Measurements from ENCODE around the gene OR2AG2. TPM values are rescaled to one million over a fixed set of nuclear protein-coding genes. Genes with fewer than 3 reads are reported as not detected.

OR2AG2 gene
- total RNA-seq, 4 donors from 2014 or later: not detected

DNA sequence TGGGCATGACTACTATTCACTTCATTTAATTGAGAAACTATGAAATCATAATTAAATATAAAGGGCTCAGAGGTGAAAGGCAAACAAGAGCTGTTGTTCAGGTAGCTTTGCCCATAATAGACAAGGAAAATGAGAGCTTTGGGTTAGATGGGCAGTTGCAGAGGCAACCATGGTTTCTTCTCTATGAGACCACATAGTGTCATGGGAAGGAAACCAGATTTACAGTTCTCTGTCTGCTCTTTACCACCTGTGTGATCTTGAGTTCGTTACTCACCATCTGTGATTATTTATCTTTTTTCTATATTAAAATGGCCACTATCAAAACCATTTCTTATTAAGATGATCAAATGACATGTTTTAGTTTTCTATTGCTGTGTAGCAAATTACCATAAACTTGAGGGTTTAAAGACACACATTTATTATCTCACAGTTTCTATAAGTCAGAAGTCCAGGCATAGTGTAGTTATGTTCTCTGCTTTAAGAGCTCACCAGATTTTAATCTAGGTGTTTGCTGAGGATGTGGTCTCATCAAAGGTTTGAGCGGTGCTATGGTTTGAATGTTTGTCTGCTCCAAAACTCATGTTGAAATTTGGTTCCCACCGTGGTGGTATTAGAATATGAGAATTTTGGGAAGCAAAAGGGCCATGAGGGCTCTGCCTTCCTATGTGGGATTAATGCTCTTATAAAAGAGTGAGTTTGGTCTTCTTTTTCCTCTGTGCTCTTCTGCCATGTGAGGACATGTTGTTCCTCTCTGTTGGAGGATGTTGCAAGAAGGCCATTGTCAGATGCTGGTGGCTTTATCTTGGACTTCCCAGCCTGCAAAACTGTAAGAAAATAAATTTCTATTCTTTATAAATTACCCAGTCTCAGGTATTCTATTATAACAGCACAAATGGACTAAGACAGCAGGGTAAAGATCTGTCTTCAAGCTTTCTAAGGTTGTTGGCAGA, 38.2 kb downstream of the OR2AG2 start:
- DNase-seq (ENCODE audit: low spot score): no peak
- TF ChIP-seq, protein P1, sequence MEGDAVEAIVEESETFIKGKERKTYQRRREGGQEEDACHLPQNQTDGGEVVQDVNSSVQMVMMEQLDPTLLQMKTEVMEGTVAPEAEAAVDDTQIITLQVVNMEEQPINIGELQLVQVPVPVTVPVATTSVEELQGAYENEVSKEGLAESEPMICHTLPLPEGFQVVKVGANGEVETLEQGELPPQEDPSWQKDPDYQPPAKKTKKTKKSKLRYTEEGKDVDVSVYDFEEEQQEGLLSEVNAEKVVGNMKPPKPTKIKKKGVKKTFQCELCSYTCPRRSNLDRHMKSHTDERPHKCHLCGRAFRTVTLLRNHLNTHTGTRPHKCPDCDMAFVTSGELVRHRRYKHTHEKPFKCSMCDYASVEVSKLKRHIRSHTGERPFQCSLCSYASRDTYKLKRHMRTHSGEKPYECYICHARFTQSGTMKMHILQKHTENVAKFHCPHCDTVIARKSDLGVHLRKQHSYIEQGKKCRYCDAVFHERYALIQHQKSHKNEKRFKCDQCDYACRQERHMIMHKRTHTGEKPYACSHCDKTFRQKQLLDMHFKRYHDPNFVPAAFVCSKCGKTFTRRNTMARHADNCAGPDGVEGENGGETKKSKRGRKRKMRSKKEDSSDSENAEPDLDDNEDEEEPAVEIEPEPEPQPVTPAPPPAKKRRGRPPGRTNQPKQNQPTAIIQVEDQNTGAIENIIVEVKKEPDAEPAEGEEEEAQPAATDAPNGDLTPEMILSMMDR (IDR thresholded peaks at IDR 0.05): no peak
- ATAC-seq (ENCODE audit: low FRiP score): no peak

GRCh38 chr11:6727971-6728760, 43.6 kb downstream of the OR2AG2 start:
- no peak for DNase-seq (ENCODE audit: low spot score)
- no peak for ATAC-seq (ENCODE audit: low FRiP score)
- TF ChIP-seq, protein P1 (IDR thresholded peaks at IDR 0.05): no peak

DNA sequence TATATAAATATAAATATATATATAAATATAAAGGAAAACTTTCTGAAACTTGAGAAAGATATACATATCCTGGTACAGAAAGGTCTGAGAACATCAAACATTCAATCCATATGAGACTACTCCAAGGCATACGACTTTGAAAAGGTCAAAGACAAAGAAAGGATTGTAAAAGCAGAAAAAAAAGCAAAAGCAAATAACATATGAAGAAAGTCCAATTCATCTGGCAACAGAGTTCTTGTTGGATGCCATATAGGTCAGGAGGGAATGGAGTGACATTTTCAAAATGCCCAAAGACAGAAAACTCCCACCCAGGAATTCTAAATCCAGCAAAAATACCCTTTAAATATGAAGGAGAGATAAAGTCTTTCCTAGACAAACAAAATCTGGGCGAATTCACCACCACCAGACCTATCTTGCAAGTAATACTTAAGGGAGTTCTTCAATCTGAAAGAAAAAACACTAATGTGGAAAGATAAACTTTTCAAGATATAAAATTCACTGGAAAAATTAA, 46.3 kb downstream of the OR2AG2 start:
- DNase-seq (ENCODE audit: low spot score): no peak
- ATAC-seq (ENCODE audit: low FRiP score): no peak
- TF ChIP-seq, protein P1 (IDR thresholded peaks at IDR 0.05): no peak

DNA sequence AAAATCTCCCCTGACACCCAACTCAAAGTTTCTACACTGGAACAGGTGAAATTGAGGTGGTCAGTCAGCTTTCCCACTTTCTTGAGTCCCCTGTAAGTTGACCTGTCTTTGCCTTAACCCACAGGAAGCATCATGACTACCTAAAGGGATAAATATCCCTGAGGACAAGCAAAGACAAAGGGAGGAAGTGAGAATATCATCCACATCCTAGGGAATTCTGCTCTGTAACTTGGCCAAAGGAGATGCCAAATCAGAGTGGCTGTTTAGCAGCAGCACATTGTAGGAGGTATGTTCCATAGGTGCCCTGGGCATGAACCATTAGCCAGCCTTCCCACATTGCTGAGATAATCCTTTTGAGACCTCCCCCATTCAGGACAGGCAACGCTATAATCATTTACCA, 47.8 kb downstream of the OR2AG2 start:
- TF ChIP-seq, protein P1 (IDR thresholded peaks at IDR 0.05): no peak
- ATAC-seq (ENCODE audit: low FRiP score) (no peak), DNase-seq (ENCODE audit: low spot score) (no peak)

DNA sequence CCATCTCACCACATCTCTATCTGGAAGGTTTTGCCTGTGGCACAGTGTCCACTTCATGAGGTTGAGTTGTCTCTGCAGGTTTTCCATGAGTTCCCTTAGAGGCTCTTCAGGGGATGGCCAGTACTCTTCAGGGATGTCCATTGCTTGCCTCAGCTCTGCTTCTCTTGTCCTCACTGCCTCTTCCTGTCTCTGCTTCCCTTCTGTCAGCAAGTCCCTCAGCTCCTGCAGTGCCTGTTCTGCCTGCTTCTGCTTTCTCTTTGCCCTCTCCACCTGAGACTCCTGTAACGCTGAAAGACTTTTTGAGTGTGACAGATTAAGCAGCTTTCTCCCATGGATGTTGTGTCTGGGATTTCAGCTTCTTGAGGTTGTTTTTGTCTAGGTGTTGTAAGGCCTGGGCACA, 50.4 kb downstream of the OR2AG2 start:
- TF ChIP-seq, protein P1 (IDR thresholded peaks at IDR 0.05): no peak
- ATAC-seq (ENCODE audit: low FRiP score) (no peak), DNase-seq (ENCODE audit: low spot score) (no peak)

DNA sequence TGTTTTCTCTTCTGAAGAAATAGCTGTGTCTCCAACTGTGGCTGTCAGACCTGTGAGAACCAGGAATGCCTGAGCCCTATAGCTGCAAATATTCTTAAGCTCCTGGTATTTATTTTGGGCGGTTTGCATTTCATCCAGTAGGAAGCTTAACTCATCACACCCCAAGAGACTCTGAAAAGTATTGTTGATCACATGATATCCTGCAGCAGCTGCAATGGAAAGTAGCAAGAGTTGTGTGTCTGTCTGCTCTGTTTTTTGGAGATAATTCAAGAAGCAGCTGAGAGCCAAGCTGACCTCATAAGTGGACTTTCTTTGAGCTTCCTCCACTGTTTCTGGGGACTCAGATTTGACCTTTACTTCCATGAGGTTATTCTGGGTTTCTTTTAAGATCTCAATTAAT, 52.2 kb downstream of the OR2AG2 start:
- ATAC-seq (ENCODE audit: low FRiP score) (no peak), DNase-seq (ENCODE audit: low spot score) (no peak)
- TF ChIP-seq, protein P1 (IDR thresholded peaks at IDR 0.05): no peak
